ENCODE data around the gene GNL2. TPM values are rescaled to one million over a fixed set of nuclear protein-coding genes. Genes with fewer than 3 reads are reported as not detected.

Gene GNL2
- polyA plus RNA-seq, 1 donor (not counting 4 experiments of a cell fraction or from before 2014, with no cell fraction given) = 81.0 TPM

- Histone ChIP-seq H3K4me2 (ENCODE audit: control insufficient read depth, extremely low read depth, insufficient read depth, low read depth, low read length) (no peak overlapping the region), H3K79me2 (ENCODE audit: control insufficient read depth, insufficient read depth, low read length) (no peaks in the 10 kb centered on the region), H2AFZ (ENCODE audit: control insufficient read depth, low read length) (no peak overlapping the region), H3K4me3 (ENCODE audit: control insufficient read depth in 2 of 3, extremely low read depth in 1 of 3, insufficient read depth in 2 of 3, low read depth in 1 of 3, low read length in 3 of 3) (no peak overlapping the region), H3K9me1 (ENCODE audit: control insufficient read depth, extremely low read depth, insufficient read depth, low read length) (no peaks in the 10 kb centered on the region), H3K9ac (ENCODE audit: control insufficient read depth, extremely low read depth, insufficient read depth, low read length) (no peak overlapping the region), H3K36me3 (ENCODE audit: control insufficient read depth in 2 of 2, extremely low read depth in 1 of 2, insufficient read depth in 2 of 2, low read length in 2 of 2) (peaks cover 41 to 47% of the 10 kb centered on the region in 2 experiments), H3K27me3 (ENCODE audit: control insufficient read depth, extremely low read depth, insufficient read depth, low read length) (no peaks in the 10 kb centered on the region), H3K27ac (ENCODE audit: control insufficient read depth, insufficient read depth, low read length) (no peak overlapping the region), H3K9me3 (ENCODE audit: control insufficient read depth, low read depth, low read length) (no peaks in the 10 kb centered on the region), H4K20me1 (ENCODE audit: control insufficient read depth, extremely low read depth, insufficient read depth, low read length) (no peaks in the 10 kb centered on the region), H3K4me1 (ENCODE audit: control insufficient read depth, extremely low read depth, insufficient read depth, low read length) (peaks cover 5% of the 10 kb centered on the region)
- no peak for DNase-seq (ENCODE audit: low read depth, low spot score)
- dilution Hi-C loops (cut with MboI; ENCODE audit: extremely low pct_ligation_motif_present, low sequenced_read_pairs) = no loop called here
- no peak for FAIRE-seq
- TF ChIP-seq CTCF (optimal IDR thresholded peaks at IDR 0.05 in 1 of 3, IDR thresholded peaks at IDR 0.05 in 1 of 3, conservative IDR thresholded peaks at IDR 0.05 in 1 of 3; ENCODE audit: extremely low read depth in 1 of 3, insufficient read depth in 2 of 3, low read length in 3 of 3) (no peak), EZH2 (IDR thresholded peaks at IDR 0.05; ENCODE audit: low read length) (no peak)
These were observed 28.7 kb downstream of the GNL2 start for GRCh38 chr1:37567023-37567422.

- Histone ChIP-seq H3K27ac (ENCODE audit: control insufficient read depth, insufficient read depth, low read length) (no peak overlapping the region), H3K4me1 (ENCODE audit: control insufficient read depth, extremely low read depth, insufficient read depth, low read length) (peaks cover 5% of the 10 kb centered on the region), H3K9me1 (ENCODE audit: control insufficient read depth, extremely low read depth, insufficient read depth, low read length) (no peaks in the 10 kb centered on the region), H4K20me1 (ENCODE audit: control insufficient read depth, extremely low read depth, insufficient read depth, low read length) (no peaks in the 10 kb centered on the region), H3K9me3 (ENCODE audit: control insufficient read depth, low read depth, low read length) (no peaks in the 10 kb centered on the region), H3K36me3 (ENCODE audit: control insufficient read depth in 2 of 2, extremely low read depth in 1 of 2, insufficient read depth in 2 of 2, low read length in 2 of 2) (peaks cover 31 to 37% of the 10 kb centered on the region in 2 experiments), H3K27me3 (ENCODE audit: control insufficient read depth, extremely low read depth, insufficient read depth, low read length) (no peaks in the 10 kb centered on the region), H3K9ac (ENCODE audit: control insufficient read depth, extremely low read depth, insufficient read depth, low read length) (no peak overlapping the region), H3K4me2 (ENCODE audit: control insufficient read depth, extremely low read depth, insufficient read depth, low read depth, low read length) (no peak overlapping the region), H3K79me2 (ENCODE audit: control insufficient read depth, insufficient read depth, low read length) (no peaks in the 10 kb centered on the region), H2AFZ (ENCODE audit: control insufficient read depth, low read length) (no peak overlapping the region), H3K4me3 (ENCODE audit: control insufficient read depth in 2 of 3, extremely low read depth in 1 of 3, insufficient read depth in 2 of 3, low read depth in 1 of 3, low read length in 3 of 3) (no peak overlapping the region)
- dilution Hi-C loops (cut with MboI; ENCODE audit: extremely low pct_ligation_motif_present, low sequenced_read_pairs) = no loop called here
- FAIRE-seq = no peak
- no peak for TF ChIP-seq CTCF (optimal IDR thresholded peaks at IDR 0.05 in 1 of 3, IDR thresholded peaks at IDR 0.05 in 1 of 3, conservative IDR thresholded peaks at IDR 0.05 in 1 of 3; ENCODE audit: extremely low read depth in 1 of 3, insufficient read depth in 2 of 3, low read length in 3 of 3)
- no peak for TF ChIP-seq EZH2 (IDR thresholded peaks at IDR 0.05; ENCODE audit: low read length)
- DNase-seq (ENCODE audit: low read depth, low spot score) = no peak
These were observed 30.8 kb downstream of the GNL2 start for GRCh38 chr1:37564892-37565291.
